GM10266 (cell line): Measurements from ENCODE around the gene NFIX.

Source experiments
- DNase-seq: peaks from one replicate; pipeline ENCODE4 v3.0.0; 2012; ENCODE audit errors: extremely low spot score
- CTCF ChIP-seq: IDR thresholded peaks from 2 replicates; pipeline ENCODE4 v1.5.1; 2012; ENCODE audit warnings: mild to moderate bottlenecking, low read depth; ENCODE audit not compliant: control insufficient read depth, insufficient read depth; ENCODE audit errors: missing control alignments

Gene NFIX

GRCh38 chr19:13033819-13034611 lies 38.7 kb downstream of the NFIX start:
- peak; percentile 76 for DNase-seq

GRCh38 chr19:13034636-13035035 lies 39.4 kb downstream of the NFIX start:
- DNase-seq: no peak

More at GRCh38 chr19:13033819-13034611, 38.7 kb downstream of the NFIX start:
- peak; percentile 78 for TF ChIP-seq CTCF

GRCh38 chr19:13035820-13036365 lies 40.6 kb downstream of the NFIX start:
- no peak for DNase-seq
- no peak for TF ChIP-seq CTCF

More at GRCh38 chr19:13034636-13035035, 39.4 kb downstream of the NFIX start:
- TF ChIP-seq CTCF: no peak

GRCh38 chr19:13036366-13036976 lies 41.2 kb downstream of the NFIX start:
- TF ChIP-seq CTCF: no peak
- no peak for DNase-seq

GRCh38 chr19:13037161-13037560 lies 41.9 kb downstream of the NFIX start:
- no peak for DNase-seq
- TF ChIP-seq CTCF: no peak

GRCh38 chr19:13037731-13038130 lies 42.5 kb downstream of the NFIX start:
- DNase-seq: no peak
- TF ChIP-seq CTCF: no peak
